H1 (cell line): ENCODE results near the gene ADPRH. TPM values are rescaled to one million over a fixed set of nuclear protein-coding genes. Genes with fewer than 3 reads are reported as not detected.

Experiments
- CTCF ChIA-PET: fragments of 300-600 bp; sonication (Branson Sonifier 250); formaldehyde crosslinking; loops from one replicate; lab custom pipeline; 2021; ENCODE audit not compliant: partially characterized antibody; lab: Charles Lee
- POLR2A ChIA-PET: fragments of 300-600 bp; sonication (Branson Sonifier 250); formaldehyde crosslinking; loops from one replicate; lab custom pipeline; 2021; ENCODE audit warnings: inconsistent platforms; ENCODE audit not compliant: partially characterized antibody; lab: Charles Lee
- DNase-seq, 2 experiments: peaks; one replicate each; pipeline versions ENCODE4 v3.0.0 to v3.0.0-alpha.2; 2010 to 2022; ENCODE audit warnings: low spot score in 2 of 2, low read depth in 1 of 2, mixed read lengths in 1 of 2
- FAIRE-seq: peaks from 2 replicates; lab custom pipeline; 2011; peaks lifted over from hg19 to GRCh38; lab: Jason Lieb, UNC
- H2AFZ ChIP-seq: 2 replicates; pipeline ENCODE4 v1.8.1; 2012; ENCODE audit warnings: low read length, inconsistent platforms
- H2AK5ac ChIP-seq: 2 replicates; pipeline ENCODE4 v1.6.1; 2013; ENCODE audit warnings: low read depth, low read length
- H2BK120ac ChIP-seq: replicated peaks from 2 replicates; pipeline ENCODE3; 2013; ENCODE audit warnings: low read depth, low read length, inconsistent platforms
- H2BK12ac ChIP-seq: 2 replicates; pipeline ENCODE4 v1.6.1; 2013; ENCODE audit warnings: low read depth, low read length
- H2BK15ac ChIP-seq: 2 replicates; pipeline ENCODE4 v1.6.1; 2013; ENCODE audit warnings: low read length
- H2BK20ac ChIP-seq: 2 replicates; pipeline ENCODE4 v1.6.1; 2013; ENCODE audit warnings: low read length
- H2BK5ac ChIP-seq: 2 replicates; pipeline ENCODE4 v1.6.1; 2013; ENCODE audit warnings: low read depth, low read length
- H3K14ac ChIP-seq: 2 replicates; pipeline ENCODE4 v1.6.1; 2013; ENCODE audit warnings: inconsistent platforms; ENCODE audit not compliant: insufficient read length
- H3K18ac ChIP-seq: 2 replicates; pipeline ENCODE4 v1.6.1; 2013; ENCODE audit warnings: low read length; ENCODE audit errors: extremely low read depth
- H3K23ac ChIP-seq: 2 replicates; pipeline ENCODE4 v1.6.1; 2013; ENCODE audit warnings: inconsistent platforms; ENCODE audit not compliant: insufficient read length
- H3K23me2 ChIP-seq: 2 replicates; pipeline ENCODE4 v1.6.1; 2013; ENCODE audit warnings: low read depth, low read length
- H3K27ac ChIP-seq: 2 replicates; pipeline ENCODE4 v1.6.1; 2011; ENCODE audit warnings: low read depth, low read length, inconsistent platforms
- H3K27me3 ChIP-seq, 4 experiments: replicated peaks in 1 of 4; 1 replicate in 1 of 4; 2 replicates in 3 of 4; pipeline versions ENCODE4 v1.6.1 to v1.8.1; 2011 to 2013; ENCODE audit warnings: low read length in 3 of 4, mild to moderate bottlenecking in 3 of 4, inconsistent platforms in 2 of 4, mixed read lengths in 2 of 4, moderate library complexity in 1 of 4; ENCODE audit not compliant: control insufficient read depth in 3 of 4, insufficient read depth in 3 of 4; ENCODE audit errors: extremely low read depth in 1 of 4
- H3K36me3 ChIP-seq, 4 experiments: 2 replicates each; pipeline versions ENCODE4 v1.6.1 to v1.8.1; 2011 to 2013; ENCODE audit warnings: mild to moderate bottlenecking in 4 of 4, low read length in 3 of 4, moderate library complexity in 2 of 4, control low read depth in 1 of 4, inconsistent platforms in 1 of 4; ENCODE audit not compliant: insufficient read depth in 4 of 4, control insufficient read depth in 2 of 4
- H3K4ac ChIP-seq: replicated peaks from 2 replicates; pipeline ENCODE3; 2013; ENCODE audit warnings: low read length, low read depth, mixed read lengths, inconsistent platforms; ENCODE audit not compliant: insufficient read length
- H3K4me1 ChIP-seq, 4 experiments: replicated peaks in 1 of 4; 1 replicate in 1 of 4; 2 replicates in 3 of 4; pipeline versions ENCODE4 v1.6.1 to v1.8.1; 2011 to 2013; ENCODE audit warnings: low read length in 3 of 4, inconsistent platforms in 2 of 4, mixed read lengths in 1 of 4; ENCODE audit not compliant: insufficient read depth in 4 of 4, control insufficient read depth in 3 of 4
- H3K4me2 ChIP-seq, 2 experiments: 2 replicates each; pipeline versions ENCODE4 v1.6.1 to v1.8.1; 2011 to 2013; ENCODE audit warnings: low read depth in 2 of 2, low read length in 2 of 2, control low read depth in 1 of 2, inconsistent platforms in 1 of 2, mild to moderate bottlenecking in 1 of 2; ENCODE audit not compliant: insufficient read depth in 1 of 2
- H3K4me3 ChIP-seq, 4 experiments: fragments of 200-600, 300-600 bp in 1 of 4; sonication (generic), shearing (Covaris generic), sonication (Bioruptor Twin) in 1 of 4; 2 replicates each; pipeline versions ENCODE4 v1.5.1 to v1.8.1; 2011 to 2016; ENCODE audit warnings: low read length in 4 of 4, low read depth in 3 of 4, control low read depth in 2 of 4, inconsistent platforms in 2 of 4, mild to moderate bottlenecking in 2 of 4, mixed read lengths in 1 of 4, moderate library complexity in 1 of 4; ENCODE audit not compliant: insufficient read depth in 2 of 4; ENCODE audit errors: extremely low read depth in 1 of 4
- H3K56ac ChIP-seq: replicated peaks from 2 replicates; pipeline ENCODE3; 2013; ENCODE audit warnings: low read depth, mild to moderate bottlenecking, mixed read lengths, low read length, inconsistent platforms; ENCODE audit not compliant: insufficient read length
- H3K79me1 ChIP-seq: 2 replicates; pipeline ENCODE4 v1.6.1; 2013; ENCODE audit warnings: low read depth, low read length, control low read depth
- H3K79me2 ChIP-seq, 2 experiments: 2 replicates each; pipeline versions ENCODE4 v1.6.1 to v1.8.1; 2012 to 2013; ENCODE audit warnings: low read length in 2 of 2, mild to moderate bottlenecking in 2 of 2, inconsistent platforms in 1 of 2; ENCODE audit not compliant: insufficient read depth in 2 of 2, control insufficient read depth in 1 of 2
- H3K9ac ChIP-seq, 4 experiments: replicated peaks in 1 of 4; 1 replicate in 1 of 4; 2 replicates in 3 of 4; pipeline versions ENCODE4 v1.6.1 to v1.8.1; 2011 to 2013; ENCODE audit warnings: low read depth in 3 of 4, low read length in 3 of 4, control low read depth in 2 of 4, mild to moderate bottlenecking in 2 of 4, moderate library complexity in 2 of 4, inconsistent platforms in 1 of 4; ENCODE audit errors: extremely low read depth in 1 of 4
- H3K9me3 ChIP-seq, 2 experiments: 2 replicates each; pipeline versions ENCODE4 v1.6.1 to v1.8.1; 2012 to 2013; ENCODE audit warnings: mild to moderate bottlenecking in 2 of 2, moderate library complexity in 2 of 2, control low read depth in 1 of 2, inconsistent platforms in 1 of 2, low read depth in 1 of 2, low read length in 1 of 2, mixed read lengths in 1 of 2; ENCODE audit not compliant: insufficient read depth in 2 of 2
- H4K20me1 ChIP-seq, 2 experiments: replicated peaks in 1 of 2; 2 replicates each; pipeline versions ENCODE3 to v1.8.1; 2011 to 2013; ENCODE audit warnings: inconsistent platforms in 2 of 2, low read length in 2 of 2, mild to moderate bottlenecking in 1 of 2; ENCODE audit not compliant: insufficient read depth in 2 of 2, control insufficient read depth in 1 of 2
- H4K5ac ChIP-seq: 2 replicates; pipeline ENCODE4 v1.6.1; 2013; ENCODE audit warnings: low read length, low read depth, mixed read lengths, inconsistent platforms; ENCODE audit not compliant: insufficient read length
- H4K8ac ChIP-seq: 2 replicates; pipeline ENCODE4 v1.8.0; 2013; ENCODE audit warnings: mild to moderate bottlenecking, moderate library complexity, low read length, inconsistent platforms; ENCODE audit not compliant: insufficient read depth; ENCODE audit errors: extremely low read depth
- H4K91ac ChIP-seq: replicated peaks from 2 replicates; pipeline ENCODE3; 2013; ENCODE audit warnings: low read length, mixed read lengths, inconsistent platforms; ENCODE audit not compliant: insufficient read length
- EGR1 ChIP-seq: IDR thresholded peaks from 2 replicates; pipeline ENCODE4 v1.6.1; 2011; ENCODE audit warnings: low read depth, low read length, borderline replicate concordance
- KDM4A ChIP-seq: IDR thresholded peaks from one replicate; pipeline ENCODE4 v1.7.1; 2012; ENCODE audit warnings: low read depth, mild to moderate bottlenecking, moderate library complexity, low read length, inconsistent platforms; ENCODE audit not compliant: severe bottlenecking
- RAD21 ChIP-seq, 2 experiments: IDR thresholded peaks in 1 of 2; conservative IDR thresholded peaks in 1 of 2; 2 replicates each; pipeline ENCODE4 v1.6.1; 2011; ENCODE audit warnings: low read depth in 2 of 2, low read length in 2 of 2, improper control_type of control experiment in 1 of 2, inconsistent platforms in 1 of 2, mild to moderate bottlenecking in 1 of 2, moderate library complexity in 1 of 2
- RBBP5 ChIP-seq: IDR thresholded peaks from 2 replicates; pipeline ENCODE4 v1.7.1; 2012; ENCODE audit warnings: low read depth, mild to moderate bottlenecking, inconsistent platforms, low read length, moderate library complexity, borderline replicate concordance
- TAF1 ChIP-seq: IDR thresholded peaks from 2 replicates; pipeline ENCODE4 v1.6.1; 2011; ENCODE audit warnings: mild to moderate bottlenecking, low read depth, low read length
- TAF7 ChIP-seq: optimal IDR thresholded peaks from 2 replicates; pipeline ENCODE3; 2011; ENCODE audit warnings: low read depth, mild to moderate bottlenecking, inconsistent platforms, low read length, moderate library complexity, borderline replicate concordance
- TBP ChIP-seq: IDR thresholded peaks from 2 replicates; pipeline ENCODE4 v1.6.1; 2011; ENCODE audit warnings: low read depth, low read length, improper control_type of control experiment
- WGBS, 2 experiments: shearing (Covaris generic) in 1 of 2; methylation state at CpG; one replicate each; pipeline versions ENCODE4 v1.1.6 to v1.1.7; 2013 to 2015; ENCODE audit warnings: low lambda C conversion rate in 2 of 2, mixed read lengths in 2 of 2, inconsistent platforms in 1 of 2, low coverage in 1 of 2, missing lambda C conversion rate in 1 of 2; ENCODE audit not compliant: insufficient replicate concordance in 2 of 2, insufficient coverage in 1 of 2, insufficient read length in 1 of 2; ENCODE audit errors: extremely low coverage in 1 of 2, missing lambda C conversion rate in 1 of 2; 5-methylcytosine and 5-hydroxymethylcytosine counted together
- polyA plus RNA-seq, 7 experiments: library from polyadenylated mRNA; depleted of rRNA in 3 of 7; stranded (reverse) in 5 of 7; unstranded in 2 of 7; fragments of >200 nt in 5 of 7; fragments of 200-250 nt in 2 of 7; gene quantifications; 1 replicate in 5 of 7; 2 replicates in 1 of 7; 4 replicates in 1 of 7; pipeline versions ENCODE4 v1.2.1 to v1.2.3, GENCODE V29; 2011 to 2013; ENCODE audit warnings: missing spikeins in 2 of 7, mixed read lengths in 2 of 7
- total RNA-seq: library from RNA; stranded (reverse); fragmentation: NEBNext Ultra II Directional; extraction: Animal tissue kit (Norgen Biotek cat#: 25700); gene quantifications from 2 replicates; pipeline ENCODE4 v1.2.1, GENCODE V29; 2021
- TF ChIP-seq, protein P1 (sequence below), 3 experiments: IDR thresholded peaks; 1 replicate in 2 of 3; 2 replicates in 1 of 3; pipeline versions ENCODE4 v1.5.1 to v1.6.1; 2011; ENCODE audit warnings: low read length in 3 of 3, mild to moderate bottlenecking in 3 of 3, inconsistent platforms in 2 of 3, low read depth in 1 of 3, moderate library complexity in 1 of 3; ENCODE audit not compliant: insufficient read depth in 1 of 3; ENCODE audit errors: control extremely low read depth in 1 of 3

The ADPRH gene
- total and polyA plus RNA-seq, 2 of the 8 experiments (the other 6 are each of a cell fraction or from before 2014, with no cell fraction given) = 2.6 to 4.2 TPM

DNA sequence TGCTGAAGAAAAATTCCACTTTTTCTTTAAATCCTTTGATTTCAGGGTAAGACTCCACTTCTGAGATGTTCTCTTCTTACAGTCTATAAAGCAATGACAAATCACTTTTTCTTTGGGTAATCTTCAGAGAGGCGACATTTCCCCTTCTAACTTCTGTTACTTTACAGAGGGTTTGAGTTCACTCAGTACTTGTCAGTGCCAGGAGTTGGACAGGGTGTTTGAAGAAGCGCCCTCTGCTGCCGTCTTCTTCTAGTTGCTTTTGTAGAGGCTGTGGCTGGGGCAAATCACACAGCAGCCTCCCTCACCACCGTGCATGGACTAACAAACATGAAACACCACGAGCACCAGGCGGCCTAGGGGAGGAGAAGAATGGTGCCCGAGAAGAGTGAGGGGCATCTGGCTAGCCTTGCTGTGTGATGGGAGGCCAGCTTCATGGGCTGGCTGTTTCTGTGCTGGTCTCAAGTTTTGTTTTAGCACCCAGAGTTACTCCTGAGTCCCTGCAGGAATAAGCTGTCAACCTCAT lies 19.8 kb upstream of the ADPRH start, which contains the start of gene CD80:
CD80 (minus strand) TSS at position 174 of the 523 bp plus-strand sequence. CDS start 1,886 bp downstream, outside the sequence.
- Histone ChIP-seq H2BK12ac (no peak within 1 kb of the TSS), H3K4me3 (no peak within 1 kb of the TSS), H4K91ac (peak within 1 kb of the TSS; percentile 65), H2AK5ac (no peak within 1 kb of the TSS), H3K36me3 (no peaks in the 10 kb centered on the region), H2AFZ (peak within 1 kb of the TSS; percentile 99), H3K23me2 (no peaks in the 10 kb centered on the region), H3K56ac (no peak within 1 kb of the TSS), H3K4me1 (peaks cover 0 to 4% (median 2%) of the 10 kb centered on the region in 4 experiments; a peak in 2 of 7 replicates), H3K27ac (no peak within 1 kb of the TSS), H3K9ac (no peak within 1 kb of the TSS), H2BK120ac (no peak within 1 kb of the TSS), H4K5ac (no peak within 1 kb of the TSS), H2BK20ac (no peak within 1 kb of the TSS), H4K20me1 (no peaks in the 10 kb centered on the region), H3K79me2 (no peaks in the 10 kb centered on the region), H2BK15ac (no peak within 1 kb of the TSS; the same call in 1 of the 2 replicates), H3K79me1 (no peaks in the 10 kb centered on the region), H4K8ac (peak within 1 kb of the TSS; percentile 83; the same call in 1 of the 2 replicates), H3K18ac (no peak within 1 kb of the TSS), H3K23ac (no peak within 1 kb of the TSS), H3K14ac (no peak within 1 kb of the TSS), H3K4ac (peak within 1 kb of the TSS; percentile 53), H3K27me3 (no peaks in the 10 kb centered on the region), H2BK5ac (no peak within 1 kb of the TSS), H3K9me3 (no peaks in the 10 kb centered on the region), H3K4me2 (no peak within 1 kb of the TSS)
- ChIA-PET POLR2A (interaction anchor here (1.1 kb wide), 1 partner anchor 20 kb away, joined by 3 read pairs; the partner anchor contains the start of gene ADPRH), CTCF (interaction anchor here (0.6 to 2.5 kb wide), 20 partner anchors 10 to 516 kb away, joined by 3 to 9 read pairs (median 4); no protein-coding TSS in a partner anchor)
- WGBS, 2 experiments = 41% methylated on average over 7 of the region's 7 CpGs; no CpG with 5 or more reads in 1 of the 2 experiments
- DNase-seq (peak in 1 of 2 experiments; percentile 62), FAIRE-seq (no peak)
- no peak for TF ChIP-seq TBP
- peak; percentile 34 to 54; a peak in 3 of 4 replicates for TF ChIP-seq RAD21 (IDR thresholded peaks at IDR 0.05 in 1 of 2, conservative IDR thresholded peaks at IDR 0.05 in 1 of 2; ENCODE audit: low read depth in 2 of 2, low read length in 2 of 2)
- no peak for TF ChIP-seq EGR1
- TF ChIP-seq RBBP5 = no peak
- TF ChIP-seq TAF7 = no peak
- no peak for TF ChIP-seq TAF1
- TF ChIP-seq KDM4A = no peak
- TF ChIP-seq, protein P1, sequence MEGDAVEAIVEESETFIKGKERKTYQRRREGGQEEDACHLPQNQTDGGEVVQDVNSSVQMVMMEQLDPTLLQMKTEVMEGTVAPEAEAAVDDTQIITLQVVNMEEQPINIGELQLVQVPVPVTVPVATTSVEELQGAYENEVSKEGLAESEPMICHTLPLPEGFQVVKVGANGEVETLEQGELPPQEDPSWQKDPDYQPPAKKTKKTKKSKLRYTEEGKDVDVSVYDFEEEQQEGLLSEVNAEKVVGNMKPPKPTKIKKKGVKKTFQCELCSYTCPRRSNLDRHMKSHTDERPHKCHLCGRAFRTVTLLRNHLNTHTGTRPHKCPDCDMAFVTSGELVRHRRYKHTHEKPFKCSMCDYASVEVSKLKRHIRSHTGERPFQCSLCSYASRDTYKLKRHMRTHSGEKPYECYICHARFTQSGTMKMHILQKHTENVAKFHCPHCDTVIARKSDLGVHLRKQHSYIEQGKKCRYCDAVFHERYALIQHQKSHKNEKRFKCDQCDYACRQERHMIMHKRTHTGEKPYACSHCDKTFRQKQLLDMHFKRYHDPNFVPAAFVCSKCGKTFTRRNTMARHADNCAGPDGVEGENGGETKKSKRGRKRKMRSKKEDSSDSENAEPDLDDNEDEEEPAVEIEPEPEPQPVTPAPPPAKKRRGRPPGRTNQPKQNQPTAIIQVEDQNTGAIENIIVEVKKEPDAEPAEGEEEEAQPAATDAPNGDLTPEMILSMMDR (IDR thresholded peaks at IDR 0.05; ENCODE audit: control extremely low read depth in 1 of 3, insufficient read depth in 1 of 3, low read depth in 1 of 3, low read length in 3 of 3) = peak; percentile 38 to 66 (median 47)
